HG02763 (cell line): ENCODE results near the gene SLC25A20.
A peak's percentile ranks its signal among the peaks of the same experiment; 100 is the strongest.
"Not testable (repeated sequence)": the region's sequence is repeated elsewhere in the genome, so short reads cannot be mapped to it uniquely, and the experiment has no call there.

Experiments used
- ATAC-seq: cut with Tn5 transposase; IDR thresholded peaks from one replicate; pipeline ENCODE4 v1.9.1; 2021; ENCODE audit warnings: mild to moderate bottlenecking, moderate library complexity; ENCODE audit not compliant: unreplicated experiment

The SLC25A20 gene

GRCh38 chr3:48898383-48899234 is at the start of gene SLC25A20:
Gene SLC25A20 (minus strand): TSS chr3:48898882. CDS start chr3:48898794, 88 bp downstream.
- peak; percentile 90 for ATAC-seq

DNA sequence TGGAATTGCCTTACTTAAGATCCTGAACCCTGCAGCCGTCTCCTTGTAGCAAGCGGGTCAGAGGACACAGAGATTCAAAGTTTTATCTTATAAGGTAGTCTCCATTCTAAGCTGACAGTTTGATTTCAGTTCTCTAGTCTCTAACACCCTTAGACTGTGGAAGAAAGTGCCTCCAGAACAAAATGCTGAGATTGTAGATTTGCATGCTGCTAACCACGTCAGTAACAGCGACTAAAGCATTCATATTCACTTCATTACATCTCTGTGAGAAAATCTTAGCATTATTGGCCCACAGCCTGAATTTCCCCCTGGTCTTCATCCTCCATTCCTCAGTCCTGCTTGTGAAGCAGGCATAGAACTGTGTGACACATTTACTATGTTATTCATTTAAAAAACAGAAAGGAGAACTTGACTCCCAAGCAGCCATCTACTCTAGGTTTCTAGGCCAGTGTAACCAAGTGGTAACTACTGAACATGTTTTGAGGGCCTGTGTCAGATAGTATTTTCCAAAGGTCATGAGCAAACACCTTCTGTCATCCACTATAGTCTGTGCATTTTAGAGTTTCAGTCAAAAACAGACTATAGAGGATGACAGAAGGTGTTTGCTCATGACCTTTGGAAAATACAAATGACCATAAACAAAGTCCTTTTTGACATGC is 47.3 kb upstream of the SLC25A20 start:
- ATAC-seq: no peak

DNA sequence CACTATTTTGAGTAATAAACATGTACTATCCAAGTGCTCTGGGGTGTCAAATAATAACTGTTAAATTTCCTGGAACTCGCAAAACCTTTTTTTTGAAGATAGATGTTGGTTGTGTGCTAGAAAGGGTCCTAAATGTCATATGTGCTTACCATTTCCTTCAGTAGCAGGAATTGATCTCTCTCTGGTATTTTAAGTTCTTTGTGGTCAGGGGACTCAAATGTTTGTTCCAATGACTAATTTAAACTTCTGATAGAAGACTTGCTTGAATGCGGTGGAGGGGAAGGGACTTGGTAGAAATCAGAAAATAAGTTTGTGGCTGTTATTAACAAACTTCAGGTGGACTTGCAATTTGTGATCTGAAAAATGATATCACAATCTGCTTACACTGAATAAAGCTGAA is 46.8 kb upstream of the SLC25A20 start:
- no peak for ATAC-seq

DNA sequence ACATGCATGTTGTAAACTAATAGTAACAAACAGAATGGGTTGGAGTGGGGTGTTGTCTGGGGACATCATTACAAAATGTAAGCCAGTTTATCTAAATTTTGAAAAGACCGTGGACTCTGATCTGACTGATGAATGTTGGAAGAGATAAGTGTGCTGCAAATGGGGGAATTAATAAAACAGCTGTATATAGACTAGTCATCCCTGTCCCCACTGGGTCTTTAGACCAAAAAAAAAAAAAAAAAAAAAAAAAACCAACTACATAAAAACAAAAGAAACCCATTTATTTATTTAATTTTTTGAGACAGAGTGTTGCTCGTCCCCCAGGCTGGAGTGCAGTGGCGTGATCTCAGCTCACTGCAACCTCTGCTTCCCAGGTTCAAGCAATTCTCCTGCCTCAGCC is 40.0 kb upstream of the SLC25A20 start:
- no peak for ATAC-seq

DNA sequence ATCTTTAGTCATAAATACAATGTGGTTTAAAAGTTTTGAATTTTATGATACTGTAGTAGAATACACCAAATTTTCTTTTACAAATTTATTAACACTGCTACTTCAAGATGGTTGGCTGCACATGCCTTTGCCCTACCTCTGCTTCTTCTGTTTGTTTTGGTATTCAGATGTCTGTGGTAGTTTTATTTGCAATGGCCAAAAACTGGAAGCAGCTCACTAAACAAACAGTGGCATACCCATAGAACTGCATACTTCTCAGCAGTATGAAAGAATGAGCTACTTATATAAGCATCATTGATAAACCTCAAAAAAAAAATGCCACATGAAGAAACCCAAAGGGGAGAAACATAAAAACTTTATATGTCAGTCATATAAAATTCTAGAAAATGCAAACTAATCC is 39.5 kb upstream of the SLC25A20 start:
- ATAC-seq: no peak

- ATAC-seq: no peak
Observed at GRCh38 chr3:48935530-48935929, 36.8 kb upstream of the SLC25A20 start.

DNA sequence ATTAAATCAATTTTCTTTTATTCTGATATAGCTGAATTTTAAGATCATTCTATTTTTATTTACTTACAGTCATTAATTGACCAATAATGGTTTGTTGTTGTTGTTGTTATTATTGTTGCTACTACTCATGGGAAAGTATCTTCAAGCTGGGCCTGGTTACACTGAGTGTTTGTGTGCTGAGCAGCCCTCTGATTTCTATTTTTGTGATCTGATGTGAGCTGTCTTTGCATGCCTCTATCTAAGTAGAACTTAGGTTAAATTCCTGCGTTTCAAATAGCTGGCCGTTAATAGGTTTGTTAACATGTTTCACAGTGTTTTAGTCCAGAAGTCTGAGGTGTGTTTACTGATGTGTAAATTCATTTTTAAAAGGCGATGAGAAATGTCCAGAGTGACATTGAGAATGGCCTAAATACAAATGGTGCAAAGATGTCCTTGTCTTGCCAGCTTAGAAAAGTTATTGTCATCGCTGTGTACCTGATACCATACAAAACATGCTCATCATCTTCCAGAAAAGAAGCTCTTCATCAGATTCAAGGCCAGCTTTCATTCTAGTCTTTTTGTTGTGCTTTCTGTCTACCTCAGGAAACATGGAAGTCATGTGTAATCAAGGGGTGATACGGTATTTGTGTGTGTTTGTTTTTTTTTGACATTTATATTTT is 35.8 kb upstream of the SLC25A20 start:
- no peak for ATAC-seq

- ATAC-seq: no peak
Observed at GRCh38 chr3:48931944-48932580, 33.4 kb upstream of the SLC25A20 start.

GRCh38 chr3:48930590-48930989 is 31.9 kb upstream of the SLC25A20 start:
- no peak for ATAC-seq

DNA sequence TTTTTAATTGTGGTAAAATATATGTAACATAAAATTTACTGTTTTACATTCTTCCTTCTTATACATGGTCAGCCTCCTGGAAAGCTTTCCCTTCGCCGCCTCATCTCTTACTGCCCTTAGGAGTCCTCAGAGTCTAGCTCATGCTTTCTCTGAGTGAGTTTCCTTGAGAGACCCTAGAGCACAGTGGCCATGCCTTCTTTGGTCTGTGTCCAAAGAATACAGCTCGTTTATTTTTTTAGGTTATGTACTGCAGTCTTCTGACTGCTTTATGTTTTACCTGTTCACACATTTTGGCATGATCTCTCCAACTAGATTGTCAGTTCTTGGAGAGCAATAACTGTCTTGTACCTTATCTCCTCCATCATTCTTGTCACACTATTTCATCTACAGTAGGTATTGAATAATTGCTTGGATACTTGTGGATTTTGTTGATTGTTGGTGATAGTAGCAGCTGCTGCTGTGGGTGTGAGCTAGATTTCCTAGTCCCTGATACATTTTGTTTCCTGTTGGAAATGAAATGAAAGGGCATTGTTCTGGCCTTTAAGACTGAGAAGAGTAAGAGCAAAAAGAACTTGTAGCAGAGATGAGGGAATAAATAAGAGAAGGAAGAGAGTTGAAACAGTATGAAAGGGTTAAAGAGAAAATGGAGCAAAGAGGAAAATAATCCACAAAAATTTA is 30.8 kb upstream of the SLC25A20 start:
- ATAC-seq: no peak

DNA sequence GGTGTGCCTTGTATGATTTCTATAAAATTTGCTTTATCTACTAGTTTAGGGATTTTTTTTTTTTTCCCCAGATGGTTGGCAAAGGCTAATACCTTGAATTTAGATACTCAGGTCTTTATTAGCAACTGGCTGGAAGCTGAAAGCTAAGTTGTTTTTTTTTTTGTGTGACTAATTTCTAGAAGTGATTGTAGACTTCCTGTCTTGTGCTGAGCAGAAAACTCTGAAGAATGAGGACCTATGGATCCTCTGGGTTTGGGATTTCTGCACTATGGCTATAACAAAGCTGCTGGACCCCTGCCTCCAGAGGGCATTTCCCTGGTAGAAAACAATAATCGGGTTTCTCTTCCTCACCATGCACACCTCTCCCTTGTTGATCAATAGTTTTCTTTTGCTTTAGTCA is 30.0 kb upstream of the SLC25A20 start:
- ATAC-seq: no peak

DNA sequence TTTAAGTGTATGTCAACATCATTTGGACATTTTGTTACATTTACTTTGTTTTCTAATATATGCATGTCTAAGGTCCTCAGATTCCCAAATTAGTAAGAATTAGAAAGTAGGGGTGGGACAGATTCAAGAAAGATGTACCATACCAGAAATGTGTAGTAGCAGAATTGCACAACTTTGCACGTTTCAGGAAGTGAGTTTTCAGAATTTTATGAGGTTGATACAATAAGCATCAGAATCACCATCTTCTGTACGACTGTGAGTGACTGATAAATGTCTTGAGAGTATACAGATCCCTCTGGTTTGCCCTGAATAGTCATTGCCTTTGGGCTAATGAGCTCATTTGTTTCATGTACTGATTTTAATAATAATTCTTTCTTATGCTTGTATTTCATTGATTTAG is 29.2 kb upstream of the SLC25A20 start:
- ATAC-seq: no peak

DNA sequence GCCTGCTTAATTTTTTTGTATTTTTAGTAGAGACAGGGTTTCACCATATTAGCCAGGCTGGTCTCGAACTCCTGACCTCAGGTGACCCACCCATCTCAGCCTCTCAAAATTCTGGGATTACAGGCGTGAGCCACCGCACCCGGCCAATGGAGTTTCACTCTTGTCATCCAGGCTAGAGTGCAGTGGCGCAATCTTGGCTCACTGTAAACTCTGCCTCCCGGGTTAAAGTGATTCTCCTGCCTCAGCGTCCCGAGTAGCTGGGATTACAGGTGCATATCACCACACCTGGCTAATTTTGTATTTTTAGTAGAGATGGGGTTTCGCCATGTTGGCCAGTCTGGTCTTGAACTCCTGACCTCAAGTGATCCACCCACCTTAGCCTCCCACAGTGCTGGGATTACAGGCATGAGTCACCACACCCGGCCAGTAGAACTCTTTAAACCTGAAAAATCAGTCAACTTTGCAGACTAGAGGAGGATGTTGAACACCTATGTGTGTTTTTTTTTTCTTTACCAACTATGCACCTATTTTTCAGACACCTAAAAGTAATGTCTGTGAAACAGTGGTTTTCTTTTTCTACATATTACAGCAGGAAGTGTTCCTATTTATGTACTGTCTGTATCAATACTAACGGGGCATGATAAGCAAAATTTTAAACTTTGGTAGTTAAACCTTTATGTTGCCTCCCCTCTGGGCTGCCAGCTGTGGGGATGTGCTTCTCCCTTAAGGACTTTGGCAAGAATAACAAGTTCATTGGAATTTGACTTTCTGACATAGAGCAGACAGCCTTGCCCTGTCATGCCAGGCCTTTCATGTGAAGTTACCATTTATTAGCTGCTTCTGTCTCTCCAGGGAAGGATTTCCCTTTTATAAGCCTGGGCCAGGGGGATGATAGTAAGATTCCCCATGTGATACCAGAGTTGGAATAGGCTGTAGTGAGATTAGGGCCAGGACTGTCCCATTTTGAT is 28.0 kb upstream of the SLC25A20 start:
- ATAC-seq: no peak

GRCh38 chr3:48919215-48920138 is 20.8 kb upstream of the SLC25A20 start:
- ATAC-seq: no peak

DNA sequence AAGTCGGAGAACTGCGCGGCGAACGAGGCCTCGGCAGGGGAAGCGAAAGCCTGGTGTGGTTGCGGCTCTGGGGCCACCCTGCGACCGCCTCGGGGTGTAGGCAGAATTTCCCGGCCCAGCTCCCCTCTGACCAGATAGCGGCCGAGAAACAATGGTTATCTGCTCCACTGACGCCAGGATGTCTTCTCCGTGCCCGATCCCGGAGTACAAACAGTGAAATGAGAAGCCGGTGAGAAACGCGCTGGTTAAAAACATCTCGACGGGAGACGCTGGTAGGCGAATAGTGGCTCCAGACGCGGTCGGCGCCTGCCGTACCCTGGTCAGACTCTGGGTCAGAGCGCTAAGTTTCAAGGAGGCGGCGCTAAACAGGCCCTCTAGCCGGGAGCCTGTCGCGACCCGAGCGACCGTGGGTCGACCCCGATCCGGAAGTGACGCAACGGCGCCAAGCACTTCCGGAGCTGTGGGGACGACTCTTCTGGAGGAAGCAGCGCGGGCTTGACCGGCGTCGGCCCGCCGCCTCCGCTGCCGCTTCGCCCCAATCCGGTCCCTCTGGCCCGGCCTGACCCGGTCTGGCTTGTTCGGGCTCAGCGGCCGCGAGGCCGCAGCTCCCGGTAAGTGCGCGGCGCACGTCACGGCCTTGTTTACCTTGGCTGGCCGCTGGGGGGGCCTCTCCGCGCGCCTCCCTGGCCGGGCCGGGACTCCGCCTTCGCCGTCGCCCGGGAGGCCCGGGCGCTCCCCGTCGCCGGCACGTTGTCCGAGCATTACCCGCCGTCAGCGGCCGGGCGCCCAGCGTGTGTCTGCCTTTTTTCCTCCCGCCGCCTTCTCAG is 19.9 kb upstream of the SLC25A20 start, which contains the start of gene ARIH2:
Gene ARIH2, plus strand, starts transcription at position 455 of the 827 bp plus-strand sequence. CDS start 8,717 bp downstream, outside the sequence.
- peak; percentile 76 for ATAC-seq

GRCh38 chr3:48915296-48915695 is 16.6 kb upstream of the SLC25A20 start:
- no peak for ATAC-seq

DNA sequence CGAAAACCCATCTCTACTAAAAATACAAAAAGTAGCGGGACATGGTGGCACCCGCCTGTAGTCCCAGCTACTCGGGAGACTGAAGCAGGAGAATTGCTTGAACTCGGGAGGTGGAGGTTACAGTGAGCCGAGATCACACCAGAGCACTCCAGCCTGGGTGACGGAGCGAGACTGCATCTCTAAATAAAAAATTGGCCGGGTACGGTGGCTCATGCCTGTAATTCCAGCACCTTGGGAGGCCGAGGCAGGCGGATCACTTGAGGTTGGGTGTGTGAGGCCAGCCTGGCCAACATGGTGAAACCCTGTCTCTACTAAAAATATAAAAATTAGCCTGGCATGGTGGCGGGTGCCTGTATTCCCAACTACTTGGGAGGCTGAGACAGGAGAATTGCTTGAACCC is 8.3 kb upstream of the SLC25A20 start:
- not testable (repeated sequence) for ATAC-seq

GRCh38 chr3:48899273-48899672 is 591 bp upstream of the SLC25A20 start:
- no peak for ATAC-seq
